AG04449 (cell line): ENCODE measurements around the gene THRA.

ENCODE experiments used
- CTCF ChIA-PET: fragments of 350-600 bp; formaldehyde crosslinking; extraction: SDS; loops from one replicate; lab custom pipeline; 2021; ENCODE audit warnings: antibody characterized with exemption; lab: Yijun Ruan, JAX
- POLR2A ChIA-PET: fragments of 400-600, 350-600 bp; formaldehyde crosslinking; extraction: SDS; loops from one replicate; lab custom pipeline; 2020; ENCODE audit warnings: antibody characterized with exemption, inconsistent platforms; lab: Yijun Ruan, JAX
- DNase-seq: peaks from one replicate; pipeline ENCODE4 v3.0.0-alpha.2; 2010; ENCODE audit warnings: low read depth, low spot score
- H3K4me3 ChIP-seq: 2 replicates; pipeline ENCODE4 v1.5.1; 2011; ENCODE audit warnings: low read depth, mild to moderate bottlenecking, control low read depth, low read length
- TF ChIP-seq, protein P1 (sequence below): IDR thresholded peaks from one replicate; pipeline ENCODE4 v1.5.1; 2011; ENCODE audit warnings: mild to moderate bottlenecking, moderate library complexity, low read length, control low read depth, inconsistent platforms; ENCODE audit not compliant: insufficient read depth; ENCODE audit errors: missing control alignments

The THRA gene

DNA sequence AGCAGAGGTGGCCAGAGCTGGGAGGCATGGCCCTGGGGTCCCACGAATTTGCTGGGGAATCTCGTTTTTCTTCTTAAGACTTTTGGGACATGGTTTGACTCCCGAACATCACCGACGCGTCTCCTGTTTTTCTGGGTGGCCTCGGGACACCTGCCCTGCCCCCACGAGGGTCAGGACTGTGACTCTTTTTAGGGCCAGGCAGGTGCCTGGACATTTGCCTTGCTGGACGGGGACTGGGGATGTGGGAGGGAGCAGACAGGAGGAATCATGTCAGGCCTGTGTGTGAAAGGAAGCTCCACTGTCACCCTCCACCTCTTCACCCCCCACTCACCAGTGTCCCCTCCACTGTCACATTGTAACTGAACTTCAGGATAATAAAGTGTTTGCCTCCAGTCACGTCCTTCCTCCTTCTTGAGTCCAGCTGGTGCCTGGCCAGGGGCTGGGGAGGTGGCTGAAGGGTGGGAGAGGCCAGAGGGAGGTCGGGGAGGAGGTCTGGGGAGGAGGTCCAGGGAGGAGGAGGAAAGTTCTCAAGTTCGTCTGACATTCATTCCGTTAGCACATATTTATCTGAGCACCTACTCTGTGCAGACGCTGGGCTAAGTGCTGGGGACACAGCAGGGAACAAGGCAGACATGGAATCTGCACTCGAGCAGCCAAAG, 45.2 kb upstream of the THRA start:
- ChIA-PET POLR2A (interaction anchor here (0.5 kb wide), 1 partner anchor 251 kb away, joined by 3 read pairs; no protein-coding TSS in a partner anchor), CTCF (interaction anchor here (1.2 to 12.8 kb wide), 9 partner anchors 14 to 273 kb away, joined by 3 to 325 read pairs (median 29); no protein-coding TSS in a partner anchor)
- DNase-seq, result no peak
- H3K4me3 ChIP-seq, result no peak overlapping the region
- TF ChIP-seq, protein P1, sequence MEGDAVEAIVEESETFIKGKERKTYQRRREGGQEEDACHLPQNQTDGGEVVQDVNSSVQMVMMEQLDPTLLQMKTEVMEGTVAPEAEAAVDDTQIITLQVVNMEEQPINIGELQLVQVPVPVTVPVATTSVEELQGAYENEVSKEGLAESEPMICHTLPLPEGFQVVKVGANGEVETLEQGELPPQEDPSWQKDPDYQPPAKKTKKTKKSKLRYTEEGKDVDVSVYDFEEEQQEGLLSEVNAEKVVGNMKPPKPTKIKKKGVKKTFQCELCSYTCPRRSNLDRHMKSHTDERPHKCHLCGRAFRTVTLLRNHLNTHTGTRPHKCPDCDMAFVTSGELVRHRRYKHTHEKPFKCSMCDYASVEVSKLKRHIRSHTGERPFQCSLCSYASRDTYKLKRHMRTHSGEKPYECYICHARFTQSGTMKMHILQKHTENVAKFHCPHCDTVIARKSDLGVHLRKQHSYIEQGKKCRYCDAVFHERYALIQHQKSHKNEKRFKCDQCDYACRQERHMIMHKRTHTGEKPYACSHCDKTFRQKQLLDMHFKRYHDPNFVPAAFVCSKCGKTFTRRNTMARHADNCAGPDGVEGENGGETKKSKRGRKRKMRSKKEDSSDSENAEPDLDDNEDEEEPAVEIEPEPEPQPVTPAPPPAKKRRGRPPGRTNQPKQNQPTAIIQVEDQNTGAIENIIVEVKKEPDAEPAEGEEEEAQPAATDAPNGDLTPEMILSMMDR, result no peak

DNA sequence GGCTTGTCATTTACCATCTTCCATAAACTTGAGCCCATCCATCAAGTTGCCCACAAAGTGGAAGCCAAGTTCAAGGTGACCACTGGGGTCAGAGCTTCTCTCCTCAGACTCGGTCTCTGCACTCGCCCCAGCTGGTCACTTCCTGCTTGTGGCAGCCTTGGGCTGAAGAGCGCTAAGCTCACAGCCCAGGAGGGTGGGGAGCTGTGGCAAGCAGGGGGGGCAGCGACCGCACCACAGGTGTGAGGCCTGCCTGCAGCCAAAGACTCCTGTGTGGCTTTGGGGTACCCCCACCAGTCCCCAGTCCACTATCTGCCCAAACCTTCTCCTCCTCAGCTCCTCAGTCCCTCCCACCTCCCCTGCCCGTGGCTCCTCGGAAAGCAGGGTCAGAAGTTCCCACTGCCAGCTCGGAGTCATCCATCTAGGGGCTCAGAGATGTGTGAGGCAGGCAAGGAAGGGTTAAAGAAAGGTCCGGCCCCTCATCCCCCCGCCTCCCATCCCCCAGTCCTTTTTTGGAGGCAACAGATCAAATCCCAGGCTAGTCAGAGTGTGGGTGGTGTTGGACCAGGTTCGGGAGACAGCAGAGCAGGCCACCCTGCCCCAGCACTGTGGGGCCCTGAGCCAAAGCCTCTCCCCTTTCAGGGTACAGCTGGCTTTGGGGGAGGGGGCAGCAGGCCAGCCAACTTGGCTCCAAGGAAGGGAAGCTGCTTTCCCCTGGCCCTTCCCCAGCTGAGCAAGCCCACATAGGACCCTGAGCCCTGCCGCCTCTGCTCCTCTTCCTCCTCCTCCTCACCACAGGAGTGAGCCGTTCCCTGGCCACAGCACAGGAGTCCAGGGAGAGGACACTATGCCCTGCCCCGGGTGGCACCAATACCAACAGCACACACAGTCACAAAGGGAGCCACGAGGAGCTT, 44.3 kb upstream of the THRA start:
- TF ChIP-seq, protein P1, result no peak
- POLR2A ChIA-PET, result interaction anchor here (0.5 kb wide), 1 partner anchor 252 kb away, joined by 3 read pairs; no protein-coding TSS in a partner anchor
- DNase-seq, result no peak
- no peak overlapping the region for H3K4me3 ChIP-seq
- CTCF ChIA-PET, result interaction anchor here (0.7 to 12.8 kb wide), 8 partner anchors 13 to 273 kb away, joined by 3 to 325 read pairs (median 44); no protein-coding TSS in a partner anchor

DNA sequence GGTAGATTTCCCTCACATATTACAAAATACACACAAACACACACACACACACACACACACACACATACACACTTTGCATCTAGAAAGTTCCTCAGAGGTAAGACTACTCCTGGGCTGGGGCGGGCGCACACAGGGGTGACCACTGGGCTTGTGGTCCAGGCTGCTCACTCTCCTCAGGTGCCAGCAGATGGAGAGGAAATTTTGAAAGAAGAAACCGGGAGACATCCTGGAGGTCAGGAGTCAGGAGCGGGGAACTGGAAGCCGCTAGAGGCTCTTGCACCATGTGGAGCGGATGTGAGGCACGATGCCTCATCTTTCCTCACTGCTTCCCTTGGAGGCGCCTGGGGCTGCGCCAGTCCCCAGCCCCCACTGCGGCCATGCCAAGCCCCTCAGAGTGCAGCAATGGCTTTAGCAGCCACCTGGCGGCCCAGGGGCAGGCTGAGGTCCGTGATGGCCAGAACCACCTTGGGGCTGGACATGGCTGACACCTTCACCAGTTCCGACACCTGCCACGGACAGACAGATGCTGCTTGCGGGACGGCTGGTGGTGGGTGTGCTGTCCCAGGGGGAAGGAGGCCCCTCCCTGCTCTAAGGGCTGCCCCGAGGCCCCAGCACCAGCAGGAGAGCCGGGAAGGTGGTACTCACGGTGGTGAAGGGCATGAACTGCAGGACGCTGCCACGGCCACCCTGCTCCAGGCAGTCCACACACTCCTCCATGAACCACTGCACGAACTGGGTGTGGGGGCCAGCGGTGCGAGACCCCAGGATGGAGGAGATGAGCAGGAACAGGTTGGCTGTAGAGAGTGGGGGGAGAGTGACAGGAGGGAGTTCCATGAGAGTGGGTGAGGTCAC, 43.4 kb upstream of the THRA start:
- CTCF ChIA-PET, result interaction anchor here (0.9 to 12.8 kb wide), 5 partner anchors 12 to 149 kb away, joined by 3 to 325 read pairs (median 69); no protein-coding TSS in a partner anchor
- TF ChIP-seq, protein P1, result no peak
- no peak for DNase-seq
- POLR2A ChIA-PET, result no interaction called here
- no peak overlapping the region for H3K4me3 ChIP-seq

DNA sequence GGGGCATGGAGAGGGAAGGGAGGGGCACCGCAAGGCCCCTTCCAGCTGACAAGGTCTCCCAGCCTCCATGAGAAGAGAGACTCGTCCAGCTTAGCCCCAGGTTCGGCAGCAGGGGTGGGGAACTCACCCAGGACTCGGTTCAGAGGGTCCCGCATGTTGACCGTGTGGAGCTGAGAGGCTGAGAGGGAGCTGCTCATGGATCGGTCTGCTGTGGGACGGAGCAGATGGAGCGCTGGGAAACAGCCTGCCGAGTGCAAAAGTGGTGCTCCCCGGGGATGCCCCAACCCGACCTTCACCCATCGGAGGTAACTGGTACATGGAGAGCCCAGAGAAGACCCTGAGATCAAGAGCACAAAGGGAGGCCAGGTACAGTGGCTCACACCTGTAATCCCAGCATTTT, 42.6 kb upstream of the THRA start:
- TF ChIP-seq, protein P1, result no peak
- CTCF ChIA-PET, result interaction anchor here (0.9 to 2.8 kb wide), 4 partner anchors 9 to 93 kb away, joined by 3 to 10 read pairs (median 7); no protein-coding TSS in a partner anchor
- POLR2A ChIA-PET, result no interaction called here
- no peak overlapping the region for H3K4me3 ChIP-seq
- DNase-seq, result no peak

DNA sequence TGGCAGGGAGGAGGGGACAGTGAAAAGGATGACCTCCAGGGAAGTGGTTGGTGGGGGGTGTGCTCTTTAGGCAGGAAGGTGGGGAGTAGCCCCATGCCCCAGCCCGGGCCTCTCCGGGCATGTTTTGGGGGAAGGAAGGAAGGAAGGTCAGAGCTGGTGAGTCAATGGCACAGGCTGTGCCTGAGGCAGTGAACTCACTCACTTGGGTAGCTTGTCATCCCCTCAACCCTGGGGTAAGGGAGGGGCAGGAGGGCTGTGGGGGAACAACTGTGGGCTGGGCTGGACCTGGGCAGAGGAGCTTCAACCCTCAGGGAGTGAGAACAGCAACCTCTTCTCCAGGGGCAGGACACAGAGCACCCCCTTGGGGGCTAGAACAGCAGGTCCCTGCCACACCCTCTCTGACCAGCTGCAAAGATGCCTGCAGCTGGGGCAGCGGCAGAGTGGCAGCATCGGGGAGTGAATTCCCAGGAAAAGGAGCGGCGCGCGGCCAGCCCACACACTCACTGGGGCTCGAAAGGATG, 41.3 kb upstream of the THRA start:
- CTCF ChIA-PET, result interaction anchor here (0.8 to 2.8 kb wide), 15 partner anchors 8 to 170 kb away, joined by 3 to 26 read pairs (median 7); partner anchors contain the start of gene THRA
- TF ChIP-seq, protein P1, result no peak
- no peak for DNase-seq

More for the DNA sequence above, 41.3 kb upstream of the THRA start:
- POLR2A ChIA-PET, result interaction anchor here (0.7 kb wide), 1 partner anchor 79 kb away, joined by 7 read pairs; the partner anchor contains the start of gene NR1D1
- H3K4me3 ChIP-seq, result no peak overlapping the region
